ENCODE measurements around the gene ZNF565. TPM values are rescaled to one million over a fixed set of nuclear protein-coding genes. Genes with fewer than 3 reads are reported as not detected.
"Not testable (repeated sequence)": the region's sequence is repeated elsewhere in the genome, so short reads cannot be mapped to it uniquely, and the experiment has no call there.

The ZNF565 gene
- total RNA-seq, 4 donors from 2014 or later: 4.3 to 8.5 (median 6.0) TPM

GRCh38 chr19:36210497-36210896 is 4.0 kb downstream of the ZNF565 start:
- DNase-seq (ENCODE audit: low spot score) (no peak), ATAC-seq (ENCODE audit: low FRiP score) (no peak)
- no peak for TF ChIP-seq CTCF (IDR thresholded peaks at IDR 0.05)

- ATAC-seq (ENCODE audit: low FRiP score) (no peak), DNase-seq (ENCODE audit: low spot score) (no peak)
- no peak for TF ChIP-seq CTCF (IDR thresholded peaks at IDR 0.05)
Measured at GRCh38 chr19:36209372-36209771, 5.1 kb downstream of the ZNF565 start.

GRCh38 chr19:36207605-36208252 is 6.7 kb downstream of the ZNF565 start:
- TF ChIP-seq CTCF (IDR thresholded peaks at IDR 0.05): no peak
- no peak for ATAC-seq (ENCODE audit: low FRiP score)
- DNase-seq (ENCODE audit: low spot score): no peak

- DNase-seq (ENCODE audit: low spot score) (no peak), ATAC-seq (ENCODE audit: low FRiP score) (no peak)
- TF ChIP-seq CTCF (IDR thresholded peaks at IDR 0.05): no peak
Measured at GRCh38 chr19:36203293-36203692, 11.2 kb downstream of the ZNF565 start.

- DNase-seq (ENCODE audit: low spot score): no peak
- no peak for TF ChIP-seq CTCF (IDR thresholded peaks at IDR 0.05)
- no peak for ATAC-seq (ENCODE audit: low FRiP score)
Measured at GRCh38 chr19:36201684-36202083, 12.8 kb downstream of the ZNF565 start.

- DNase-seq (ENCODE audit: low spot score): no peak
- TF ChIP-seq CTCF (IDR thresholded peaks at IDR 0.05): no peak
- no peak for ATAC-seq (ENCODE audit: low FRiP score)
Measured at GRCh38 chr19:36198119-36198518, 16.3 kb downstream of the ZNF565 start.

- no peak for DNase-seq (ENCODE audit: low spot score)
- ATAC-seq (ENCODE audit: low FRiP score): no peak
- no peak for TF ChIP-seq CTCF (IDR thresholded peaks at IDR 0.05)
Measured at GRCh38 chr19:36196249-36196648, 18.2 kb downstream of the ZNF565 start.

GRCh38 chr19:36186722-36187121 is 27.7 kb downstream of the ZNF565 start:
- not testable (repeated sequence) for DNase-seq (ENCODE audit: low spot score); ATAC-seq (ENCODE audit: low FRiP score)
